H9 (cell line): ENCODE measurements around the gene MCRIP2. TPM values are rescaled to one million over a fixed set of nuclear protein-coding genes. Genes with fewer than 3 reads are reported as not detected.
A peak's percentile ranks its signal among the peaks of the same experiment; 100 is the strongest.

Experiments
- DNase-seq: peaks from one replicate; pipeline ENCODE4 v3.0.0-alpha.2; 2017
- H2AFZ ChIP-seq: one replicate; pipeline ENCODE4 v1.6.1; 2013; ENCODE audit warnings: mild to moderate bottlenecking, low read length, control low read depth, moderate library complexity
- H2AK5ac ChIP-seq: 2 replicates; pipeline ENCODE4 v1.6.1; 2013; ENCODE audit warnings: low read length, control low read depth, mixed read lengths; ENCODE audit not compliant: insufficient read length
- H2BK120ac ChIP-seq: one replicate; pipeline ENCODE4 v1.6.1; 2013; ENCODE audit warnings: low read depth, mild to moderate bottlenecking, low read length, control low read depth, inconsistent platforms; ENCODE audit not compliant: poor library complexity, severe bottlenecking
- H2BK12ac ChIP-seq: 2 replicates; pipeline ENCODE4 v1.6.1; 2013; ENCODE audit warnings: low read length, control low read depth, mixed read lengths, low read depth; ENCODE audit not compliant: insufficient read length
- H2BK15ac ChIP-seq: 2 replicates; pipeline ENCODE4 v1.6.1; 2013; ENCODE audit warnings: low read depth, low read length, control low read depth
- H2BK20ac ChIP-seq: one replicate; pipeline ENCODE4 v1.6.1; 2013; ENCODE audit warnings: low read depth, mild to moderate bottlenecking, low read length, control low read depth, inconsistent platforms; ENCODE audit not compliant: poor library complexity, severe bottlenecking
- H2BK5ac ChIP-seq: 2 replicates; pipeline ENCODE4 v1.6.1; 2013; ENCODE audit warnings: low read length, control low read depth, mixed read lengths; ENCODE audit not compliant: insufficient read length
- H3K14ac ChIP-seq: 2 replicates; pipeline ENCODE4 v1.6.1; 2013; ENCODE audit warnings: low read length, control low read depth; ENCODE audit not compliant: insufficient read depth
- H3K18ac ChIP-seq: 2 replicates; pipeline ENCODE4 v1.6.1; 2013; ENCODE audit warnings: low read depth, mild to moderate bottlenecking, mixed read lengths, low read length, control low read depth; ENCODE audit not compliant: insufficient read length
- H3K23ac ChIP-seq: 2 replicates; pipeline ENCODE4 v1.6.1; 2013; ENCODE audit warnings: low read length, control low read depth, mixed read lengths, low read depth; ENCODE audit not compliant: insufficient read length
- H3K23me2 ChIP-seq: 2 replicates; pipeline ENCODE4 v1.6.1; 2013; ENCODE audit warnings: low read depth, mild to moderate bottlenecking, mixed read lengths, low read length, control low read depth; ENCODE audit not compliant: insufficient read length, poor library complexity, severe bottlenecking
- H3K27ac ChIP-seq: 2 replicates; pipeline ENCODE4 v1.5.1; 2013; ENCODE audit warnings: low read length, control low read depth, mixed read lengths, low read depth; ENCODE audit not compliant: insufficient read length
- H3K27me3 ChIP-seq: 2 replicates; pipeline ENCODE4 v1.6.1; 2013; ENCODE audit warnings: low read length, control low read depth, inconsistent platforms; ENCODE audit not compliant: insufficient read depth
- H3K4ac ChIP-seq: 2 replicates; pipeline ENCODE4 v1.6.1; 2013; ENCODE audit warnings: low read depth, mild to moderate bottlenecking, control low read depth, inconsistent platforms, low read length, moderate library complexity
- H3K4me1 ChIP-seq: 2 replicates; pipeline ENCODE4 v1.6.1; 2013; ENCODE audit warnings: low read length, control low read depth, inconsistent platforms; ENCODE audit not compliant: insufficient read depth
- H3K4me2 ChIP-seq: 2 replicates; pipeline ENCODE4 v1.6.1; 2013; ENCODE audit warnings: low read length, control low read depth, mixed read lengths; ENCODE audit not compliant: insufficient read length, insufficient read depth
- H3K56ac ChIP-seq: 2 replicates; pipeline ENCODE4 v1.6.1; 2013; ENCODE audit warnings: low read depth, mild to moderate bottlenecking, mixed read lengths, low read length, control low read depth; ENCODE audit not compliant: insufficient read length
- H3K79me1 ChIP-seq: 2 replicates; pipeline ENCODE4 v1.6.1; 2013; ENCODE audit warnings: low read depth, mild to moderate bottlenecking, moderate library complexity, low read length, control low read depth, inconsistent platforms; ENCODE audit not compliant: insufficient read depth, poor library complexity, severe bottlenecking
- H3K79me2 ChIP-seq: 2 replicates; pipeline ENCODE4 v1.6.1; 2013; ENCODE audit warnings: low read length, control low read depth, inconsistent platforms; ENCODE audit not compliant: insufficient read depth
- H3K9ac ChIP-seq: 2 replicates; pipeline ENCODE4 v1.6.1; 2013; ENCODE audit warnings: low read length, control low read depth, mixed read lengths; ENCODE audit not compliant: insufficient read length; ENCODE audit errors: extremely low read depth
- H3K9me3 ChIP-seq: one replicate; pipeline ENCODE4 v1.6.1; 2013; ENCODE audit warnings: low read depth, low read length, inconsistent platforms; ENCODE audit not compliant: control insufficient read depth
- H3T11ph ChIP-seq: one replicate; pipeline ENCODE4 v1.6.1; 2013; ENCODE audit warnings: mild to moderate bottlenecking, low read length, control low read depth, inconsistent platforms
- H4K20me1 ChIP-seq: one replicate; pipeline ENCODE4 v1.6.1; 2013; ENCODE audit not compliant: control insufficient read depth, insufficient read length, insufficient read depth
- H4K5ac ChIP-seq: 2 replicates; pipeline ENCODE4 v1.6.1; 2013; ENCODE audit warnings: low read depth, mild to moderate bottlenecking, mixed read lengths, low read length, control low read depth; ENCODE audit not compliant: insufficient read length
- H4K8ac ChIP-seq: replicated peaks from 2 replicates; pipeline ENCODE4 v1.6.1; 2013; ENCODE audit warnings: low read length, control low read depth, mixed read lengths, low read depth; ENCODE audit not compliant: insufficient read length
- H4K91ac ChIP-seq: 2 replicates; pipeline ENCODE4 v1.6.1; 2013; ENCODE audit warnings: low read depth, mild to moderate bottlenecking, moderate library complexity, mixed read lengths, low read length, control low read depth; ENCODE audit not compliant: insufficient read length
- H3K27ac Mint-ChIP-seq, 3 experiments: 2 replicates in 2 of 3; 3 replicates in 1 of 3; pipeline ENCODE4 v1.8.0; 2020 to 2021; ENCODE audit warnings: mixed read lengths in 3 of 3, mild to moderate bottlenecking in 1 of 3, moderate library complexity in 1 of 3
- H3K27me3 Mint-ChIP-seq: 2 replicates; pipeline ENCODE4 v1.8.0; 2021; ENCODE audit warnings: low read depth, mild to moderate bottlenecking, moderate library complexity, mixed read lengths
- H3K36me3 Mint-ChIP-seq, 3 experiments: 2 replicates in 2 of 3; 3 replicates in 1 of 3; pipeline ENCODE4 v1.8.0; 2020 to 2021; ENCODE audit warnings: low read depth in 3 of 3, mixed read lengths in 3 of 3; ENCODE audit not compliant: insufficient read depth in 1 of 3
- H3K4me1 Mint-ChIP-seq, 2 experiments: 2 replicates each; pipeline ENCODE4 v1.8.0; 2020; ENCODE audit warnings: mixed read lengths in 2 of 2
- H3K4me3 Mint-ChIP-seq, 2 experiments: 2 replicates in 1 of 2; 3 replicates in 1 of 2; pipeline ENCODE4 v1.8.0; 2020 to 2021; ENCODE audit warnings: mild to moderate bottlenecking in 2 of 2, mixed read lengths in 2 of 2, moderate library complexity in 1 of 2
- H3K9me3 Mint-ChIP-seq, 2 experiments: 2 replicates in 1 of 2; 3 replicates in 1 of 2; pipeline ENCODE4 v1.8.0; 2020; ENCODE audit warnings: mild to moderate bottlenecking in 2 of 2, mixed read lengths in 2 of 2, moderate library complexity in 1 of 2
- CTCF ChIP-seq: fragments of 200-600 bp; sonication (generic); conservative IDR thresholded peaks from 3 replicates; pipeline ENCODE4 v1.8.0; 2021; ENCODE audit warnings: antibody characterized with exemption, mild to moderate bottlenecking
- WGBS: extraction: QIAGEN DNeasy Blood & Tissue Kit; methylation state at CpG from one replicate; pipeline ENCODE4 v1.1.7; 2013; ENCODE audit warnings: missing lambda C conversion rate, low lambda C conversion rate, mixed read lengths; ENCODE audit not compliant: insufficient read length; ENCODE audit errors: extremely low coverage; 5-methylcytosine and 5-hydroxymethylcytosine counted together
- total RNA-seq: library from RNA; stranded (reverse); gene quantifications from 2 replicates; pipeline ENCODE4 v1.2.1, GENCODE V29; 2021

Gene MCRIP2
- total RNA-seq, 1 experiment from 2014 or later: 52.5 TPM

GRCh38 chr16:644556-644955 is 2.9 kb downstream of the MCRIP2 start:
- no peak overlapping the region for H3K56ac ChIP-seq
- H3K79me2 ChIP-seq: no peaks in the 10 kb centered on the region
- H3K27me3 ChIP-seq: no peaks in the 10 kb centered on the region
- no peak overlapping the region for H3T11ph ChIP-seq
- no peak overlapping the region for H3K4me2 ChIP-seq
- no peak overlapping the region for H3K9ac ChIP-seq
- peaks cover 2 to 14% of the 10 kb centered on the region in 2 experiments for H3K4me1 Mint-ChIP-seq
- no peak overlapping the region for H3K4ac ChIP-seq
- H2BK15ac ChIP-seq: no peak overlapping the region
- H3K9me3 ChIP-seq: no peaks in the 10 kb centered on the region
- H3K4me3 Mint-ChIP-seq: peak overlapping the region in 1 of 2 experiments; percentile 68; a peak in 2 of 5 replicates
- no peak overlapping the region for H3K27ac ChIP-seq
- DNase-seq: no peak
- no peak overlapping the region for H2BK5ac ChIP-seq
- H2BK12ac ChIP-seq: no peak overlapping the region
- H2BK20ac ChIP-seq: no peak overlapping the region
- no peak overlapping the region for H2AFZ ChIP-seq
- no peak for TF ChIP-seq CTCF
- H4K8ac ChIP-seq: no peak overlapping the region
- H3K14ac ChIP-seq: no peak overlapping the region
- H3K18ac ChIP-seq: no peak overlapping the region
- no peak overlapping the region for H3K23ac ChIP-seq
- no peaks in the 10 kb centered on the region; the same call in 1 of the 2 replicates for H3K27me3 Mint-ChIP-seq
- H2AK5ac ChIP-seq: no peak overlapping the region
- peaks cover 14% of the 10 kb centered on the region for H3K23me2 ChIP-seq
- no peak overlapping the region for H2BK120ac ChIP-seq
- no peak overlapping the region; a peak in 2 of 7 replicates for H3K27ac Mint-ChIP-seq
- H4K5ac ChIP-seq: no peak overlapping the region
- peaks cover 2 to 15% (median 4%) of the 10 kb centered on the region in 3 experiments; a peak in 4 of 7 replicates for H3K36me3 Mint-ChIP-seq
- H3K9me3 Mint-ChIP-seq: no peaks in the 10 kb centered on the region
- H4K20me1 ChIP-seq: no peaks in the 10 kb centered on the region
- WGBS: no CpG with 5 or more reads among the region's 12 CpGs
- no peaks in the 10 kb centered on the region for H3K79me1 ChIP-seq
- no peak overlapping the region for H4K91ac ChIP-seq
- no peaks in the 10 kb centered on the region; the same call in 1 of the 2 replicates for H3K4me1 ChIP-seq
